GM23338 (cell line): ENCODE results near the gene PRKD1. TPM values are rescaled to one million over a fixed set of nuclear protein-coding genes. Genes with fewer than 3 reads are reported as not detected.

Experiments
- REST ChIP-seq: IDR thresholded peaks from one replicate; pipeline ENCODE4 v1.6.1; 2018; ENCODE audit warnings: antibody characterized with exemption; ENCODE audit not compliant: unreplicated experiment
- ZNF331 ChIP-seq: fragments of 250-450 bp; sonication (Bioruptor Pico); IDR thresholded peaks from 2 replicates; pipeline ENCODE4 v1.5.0; 2020; ENCODE audit warnings: low read depth, mild to moderate bottlenecking, moderate library complexity
- ZNF462 ChIP-seq: fragments of 250-450 bp; sonication (Bioruptor Pico); IDR thresholded peaks from 2 replicates; pipeline ENCODE4 v1.5.0; 2020; ENCODE audit warnings: mild to moderate bottlenecking, moderate library complexity
- polyA plus RNA-seq: library from polyadenylated mRNA; unstranded; fragments of >200 nt; fragmentation: Nextera tagmentation; extraction: Ambion mirVana; gene quantifications from 2 replicates; pipeline ENCODE4 v1.2.1, GENCODE V29; 2016
- total RNA-seq: library from RNA; depleted of rRNA; stranded (reverse); fragments of >200 nt; shearing (Covaris generic); gene quantifications from 2 replicates; pipeline ENCODE4 v1.2.3, GENCODE V29; 2014
- TF ChIP-seq, protein P1 (sequence below), 2 experiments: fragments of 200-600 bp in 1 of 2; sonication (generic) in 1 of 2; conservative IDR thresholded peaks; 2 replicates each; pipeline versions ENCODE4 v1.5.1 to v1.6.1; 2016 to 2017; ENCODE audit warnings: antibody characterized with exemption in 2 of 2, low read depth in 2 of 2, mild to moderate bottlenecking in 2 of 2, moderate library complexity in 1 of 2

Gene PRKD1
- total and polyA plus RNA-seq, 2 experiments from 2014 or later, result 3.1 to 9.7 TPM

DNA sequence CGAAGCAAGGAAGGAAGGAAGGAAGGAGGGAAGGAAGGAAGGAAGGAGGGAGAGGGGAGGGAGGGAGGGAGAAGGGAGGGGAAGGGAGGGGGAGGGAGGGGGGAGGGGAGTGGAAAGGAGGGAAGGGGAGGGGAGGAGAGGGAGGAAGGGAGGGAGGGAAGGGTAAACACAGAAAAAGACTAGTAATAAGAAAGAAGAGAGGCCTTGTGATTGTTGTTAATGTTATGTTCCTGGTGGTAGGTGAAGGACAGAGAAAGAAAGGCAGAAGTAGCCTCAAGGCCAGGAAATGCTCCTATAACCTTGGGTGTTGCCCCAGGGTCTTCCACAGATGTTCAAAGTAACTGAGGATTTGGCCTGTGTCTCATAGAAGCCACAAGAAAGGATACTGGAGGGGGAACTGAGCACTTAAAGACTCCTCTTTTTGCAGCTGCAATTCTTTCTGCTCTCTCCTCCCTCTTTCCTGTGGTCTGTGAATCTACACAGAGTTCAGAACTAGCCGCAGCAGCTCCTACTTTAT lies 164.2 kb downstream of the PRKD1 start (continued):
- TF ChIP-seq ZNF462 (CRISPR knock-in tag) (no peak), REST (no peak), ZNF331 (CRISPR knock-in tag) (no peak)
- TF ChIP-seq, protein P1, sequence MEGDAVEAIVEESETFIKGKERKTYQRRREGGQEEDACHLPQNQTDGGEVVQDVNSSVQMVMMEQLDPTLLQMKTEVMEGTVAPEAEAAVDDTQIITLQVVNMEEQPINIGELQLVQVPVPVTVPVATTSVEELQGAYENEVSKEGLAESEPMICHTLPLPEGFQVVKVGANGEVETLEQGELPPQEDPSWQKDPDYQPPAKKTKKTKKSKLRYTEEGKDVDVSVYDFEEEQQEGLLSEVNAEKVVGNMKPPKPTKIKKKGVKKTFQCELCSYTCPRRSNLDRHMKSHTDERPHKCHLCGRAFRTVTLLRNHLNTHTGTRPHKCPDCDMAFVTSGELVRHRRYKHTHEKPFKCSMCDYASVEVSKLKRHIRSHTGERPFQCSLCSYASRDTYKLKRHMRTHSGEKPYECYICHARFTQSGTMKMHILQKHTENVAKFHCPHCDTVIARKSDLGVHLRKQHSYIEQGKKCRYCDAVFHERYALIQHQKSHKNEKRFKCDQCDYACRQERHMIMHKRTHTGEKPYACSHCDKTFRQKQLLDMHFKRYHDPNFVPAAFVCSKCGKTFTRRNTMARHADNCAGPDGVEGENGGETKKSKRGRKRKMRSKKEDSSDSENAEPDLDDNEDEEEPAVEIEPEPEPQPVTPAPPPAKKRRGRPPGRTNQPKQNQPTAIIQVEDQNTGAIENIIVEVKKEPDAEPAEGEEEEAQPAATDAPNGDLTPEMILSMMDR (conservative IDR thresholded peaks at IDR 0.05; ENCODE audit: low read depth in 2 of 2), result no peak
